ENCODE results near the gene KCNA10. TPM values are rescaled to one million over a fixed set of nuclear protein-coding genes. Genes with fewer than 3 reads are reported as not detected.
A peak's percentile ranks its signal among the peaks of the same experiment; 100 is the strongest.

Gene KCNA10
- total RNA-seq, 6 donors from 2014 or later = not detected

DNA sequence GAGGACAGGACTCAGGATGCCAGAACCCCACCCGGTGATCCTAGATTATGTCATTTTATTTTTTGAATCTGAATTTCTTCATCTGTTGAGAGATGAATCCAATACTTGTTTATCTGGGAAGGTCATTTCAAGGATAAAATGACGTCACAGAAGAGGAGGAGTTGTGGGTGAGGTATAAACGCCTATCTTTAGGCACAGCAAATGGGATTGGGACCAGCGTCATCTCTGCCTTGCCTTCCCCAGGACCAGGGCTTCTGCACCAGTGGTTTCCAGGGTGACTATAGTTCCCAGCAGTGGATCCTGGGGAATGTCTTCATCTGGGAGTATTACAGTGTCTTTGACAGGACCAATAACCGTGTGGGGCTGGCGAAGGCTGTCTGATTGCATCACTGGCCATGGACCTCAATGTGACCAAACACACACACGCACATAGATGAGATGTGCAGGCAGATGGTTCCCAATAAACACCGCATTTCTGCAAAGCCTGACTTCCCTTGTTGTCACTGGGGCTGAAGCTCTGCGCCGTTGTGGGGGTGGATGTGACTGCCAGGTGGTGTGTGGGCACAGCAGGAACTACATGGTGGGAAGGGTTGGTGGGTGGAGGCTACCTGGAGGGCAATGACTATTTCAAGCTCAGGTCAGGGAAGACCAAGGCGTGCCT, 28.1 kb downstream of the KCNA10 start:
- no peaks in the 10 kb centered on the region for H3K36me3 ChIP-seq
- no peaks in the 10 kb centered on the region for H3K9me3 ChIP-seq
- H3K4me1 ChIP-seq = no peaks in the 10 kb centered on the region
- WGBS, 2 donors = 69 to 78% methylated on average over 11 of the region's 11 CpGs
- DNase-seq (no peak), ATAC-seq (ENCODE audit: low FRiP score in 2 of 2) (peak in 1 of 2 donors; percentile 33)
- no peaks in the 10 kb centered on the region for H3K27me3 ChIP-seq
- no peak overlapping the region for H3K4me3 ChIP-seq
- TF ChIP-seq EP300 (IDR thresholded peaks at IDR 0.05) (no peak), POLR2A (IDR thresholded peaks at IDR 0.05) (no peak), POLR2AphosphoS5 (IDR thresholded peaks at IDR 0.05) (no peak)
- TF ChIP-seq, protein P1, sequence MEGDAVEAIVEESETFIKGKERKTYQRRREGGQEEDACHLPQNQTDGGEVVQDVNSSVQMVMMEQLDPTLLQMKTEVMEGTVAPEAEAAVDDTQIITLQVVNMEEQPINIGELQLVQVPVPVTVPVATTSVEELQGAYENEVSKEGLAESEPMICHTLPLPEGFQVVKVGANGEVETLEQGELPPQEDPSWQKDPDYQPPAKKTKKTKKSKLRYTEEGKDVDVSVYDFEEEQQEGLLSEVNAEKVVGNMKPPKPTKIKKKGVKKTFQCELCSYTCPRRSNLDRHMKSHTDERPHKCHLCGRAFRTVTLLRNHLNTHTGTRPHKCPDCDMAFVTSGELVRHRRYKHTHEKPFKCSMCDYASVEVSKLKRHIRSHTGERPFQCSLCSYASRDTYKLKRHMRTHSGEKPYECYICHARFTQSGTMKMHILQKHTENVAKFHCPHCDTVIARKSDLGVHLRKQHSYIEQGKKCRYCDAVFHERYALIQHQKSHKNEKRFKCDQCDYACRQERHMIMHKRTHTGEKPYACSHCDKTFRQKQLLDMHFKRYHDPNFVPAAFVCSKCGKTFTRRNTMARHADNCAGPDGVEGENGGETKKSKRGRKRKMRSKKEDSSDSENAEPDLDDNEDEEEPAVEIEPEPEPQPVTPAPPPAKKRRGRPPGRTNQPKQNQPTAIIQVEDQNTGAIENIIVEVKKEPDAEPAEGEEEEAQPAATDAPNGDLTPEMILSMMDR (IDR thresholded peaks at IDR 0.05) = no peak
- H3K27ac ChIP-seq = no peak overlapping the region

- 76 to 81% methylated on average over 12 to 14 of the region's 14 CpGs for WGBS, 2 donors
- DNase-seq (no peak), ATAC-seq (ENCODE audit: low FRiP score in 2 of 2) (no peak)
- no peak overlapping the region for H3K27ac ChIP-seq
- no peaks in the 10 kb centered on the region for H3K36me3 ChIP-seq
- no peak for TF ChIP-seq EP300 (IDR thresholded peaks at IDR 0.05)
- TF ChIP-seq, protein P1 (IDR thresholded peaks at IDR 0.05) = no peak
- TF ChIP-seq POLR2A (IDR thresholded peaks at IDR 0.05) = no peak
- no peak for TF ChIP-seq POLR2AphosphoS5 (IDR thresholded peaks at IDR 0.05)
- H3K27me3 ChIP-seq = no peaks in the 10 kb centered on the region
- H3K4me1 ChIP-seq = no peaks in the 10 kb centered on the region
- no peak overlapping the region for H3K4me3 ChIP-seq
- no peaks in the 10 kb centered on the region for H3K9me3 ChIP-seq
Observed at GRCh38 chr1:110489973-110490542, 28.9 kb downstream of the KCNA10 start.

GRCh38 chr1:110489406-110489805, 29.6 kb downstream of the KCNA10 start:
- Histone ChIP-seq H3K4me1 (no peaks in the 10 kb centered on the region), H3K36me3 (no peaks in the 10 kb centered on the region), H3K27ac (no peak overlapping the region), H3K27me3 (no peaks in the 10 kb centered on the region), H3K9me3 (no peaks in the 10 kb centered on the region), H3K4me3 (no peak overlapping the region)
- WGBS, 2 donors = 83 to 92% methylated on average over 3 to 15 of the region's 15 CpGs
- ATAC-seq (ENCODE audit: low FRiP score in 2 of 2) (no peak), DNase-seq (no peak)
- TF ChIP-seq POLR2AphosphoS5 (IDR thresholded peaks at IDR 0.05) = no peak
- TF ChIP-seq, protein P1 (IDR thresholded peaks at IDR 0.05) = no peak
- TF ChIP-seq POLR2A (IDR thresholded peaks at IDR 0.05) = no peak
- no peak for TF ChIP-seq EP300 (IDR thresholded peaks at IDR 0.05)

DNA sequence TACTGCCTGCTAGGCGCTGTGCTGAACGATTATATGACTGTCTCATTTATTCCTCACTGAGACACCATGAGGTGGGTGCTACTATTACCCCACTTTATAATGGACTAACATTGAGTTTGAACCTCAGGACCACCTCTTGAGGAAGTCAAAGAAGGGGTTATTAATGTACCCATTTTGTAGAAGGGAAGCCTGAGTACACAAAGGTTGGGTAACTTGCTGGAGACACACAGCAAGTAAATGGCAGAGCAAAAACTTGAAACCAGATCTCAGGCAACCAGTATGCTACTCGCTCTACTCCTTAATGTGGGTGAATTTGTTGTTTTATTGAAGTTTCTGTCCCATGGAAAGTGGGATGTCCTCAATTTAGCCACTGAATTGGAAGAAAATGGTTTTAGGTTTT, 30.1 kb downstream of the KCNA10 start:
- no peaks in the 10 kb centered on the region for H3K4me1 ChIP-seq
- H3K27me3 ChIP-seq = no peaks in the 10 kb centered on the region
- no peaks in the 10 kb centered on the region for H3K9me3 ChIP-seq
- TF ChIP-seq EP300 (IDR thresholded peaks at IDR 0.05) (no peak), POLR2AphosphoS5 (IDR thresholded peaks at IDR 0.05) (no peak), POLR2A (IDR thresholded peaks at IDR 0.05) (no peak)
- TF ChIP-seq, protein P1 (IDR thresholded peaks at IDR 0.05) = no peak
- ATAC-seq (ENCODE audit: low FRiP score in 2 of 2) (no peak), DNase-seq (no peak)
- no peak overlapping the region for H3K27ac ChIP-seq
- H3K36me3 ChIP-seq = no peaks in the 10 kb centered on the region
- no peak overlapping the region for H3K4me3 ChIP-seq
- WGBS, 2 donors = 53 to 63% methylated on average over 3 of the region's 3 CpGs

- no peaks in the 10 kb centered on the region for H3K9me3 ChIP-seq
- TF ChIP-seq EP300 (IDR thresholded peaks at IDR 0.05) (no peak), POLR2A (IDR thresholded peaks at IDR 0.05) (no peak), POLR2AphosphoS5 (IDR thresholded peaks at IDR 0.05) (no peak)
- TF ChIP-seq, protein P1 (IDR thresholded peaks at IDR 0.05) = no peak
- H3K4me1 ChIP-seq = peaks cover 0 to 5% (median 2%) of the 10 kb centered on the region in 4 donors
- H3K36me3 ChIP-seq = no peaks in the 10 kb centered on the region
- H3K27ac ChIP-seq = no peak overlapping the region
- DNase-seq = no peak
- no peaks in the 10 kb centered on the region for H3K27me3 ChIP-seq
- 72 to 81% methylated on average over 6 to 9 of the region's 12 CpGs for WGBS, 2 donors
- H3K4me3 ChIP-seq = no peak overlapping the region
- peak in 1 of 2 donors; percentile 1 for ATAC-seq (ENCODE audit: low FRiP score in 2 of 2)
Observed at GRCh38 chr1:110488161-110488560, 30.8 kb downstream of the KCNA10 start.
